ENCODE results near the gene CMC1. TPM values are rescaled to one million over a fixed set of nuclear protein-coding genes. Genes with fewer than 3 reads are reported as not detected.

Gene CMC1
- total and polyA plus RNA-seq, 2 experiments from 2014 or later: 0.97 to 70.2 TPM

DNA sequence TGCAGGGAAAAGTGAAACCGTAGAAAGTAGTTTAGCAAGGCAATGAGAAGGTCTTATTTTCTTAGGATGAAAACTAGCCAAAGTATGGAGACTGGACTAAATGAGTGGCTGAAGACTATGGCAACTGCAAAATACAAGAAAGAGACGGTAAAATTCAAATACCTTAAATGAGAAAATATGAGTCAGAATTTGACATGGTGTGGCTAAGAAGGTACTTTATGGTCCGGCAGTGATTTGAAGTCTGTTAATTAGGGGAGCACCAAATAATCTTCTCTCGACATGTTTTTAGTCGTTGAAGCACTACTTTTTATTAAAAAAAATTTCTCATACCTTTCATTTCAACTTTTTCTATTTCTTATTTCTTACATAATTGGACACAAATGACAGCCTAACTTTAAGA is 12.8 kb upstream of the CMC1 start:
- no peaks in the 10 kb centered on the region for H3K36me3 ChIP-seq (ENCODE audit: low read depth)
- H3K27ac ChIP-seq: no peak overlapping the region
- no peaks in the 10 kb centered on the region for H3K9me3 ChIP-seq (ENCODE audit: low read depth)
- in situ Hi-C loops (cut with MboI): no loop called here
- no peaks in the 10 kb centered on the region for H3F3A ChIP-seq (ENCODE audit: insufficient read depth)
- H4K20me1 ChIP-seq (ENCODE audit: insufficient read depth): no peaks in the 10 kb centered on the region
- H3K9me2 ChIP-seq (ENCODE audit: insufficient read depth): no peaks in the 10 kb centered on the region
- H3K79me2 ChIP-seq (ENCODE audit: insufficient read depth): no peaks in the 10 kb centered on the region
- H3K4me2 ChIP-seq (ENCODE audit: unreplicated experiment): no peak overlapping the region
- no peaks in the 10 kb centered on the region for H3K27me3 ChIP-seq (replicated peaks; ENCODE audit: insufficient read depth)
- H3K4me1 ChIP-seq (ENCODE audit: insufficient read depth): no peaks in the 10 kb centered on the region
- H2AFZ ChIP-seq: no peak overlapping the region
- TF ChIP-seq EZH2 (IDR thresholded peaks at IDR 0.05; ENCODE audit: insufficient read depth, poor library complexity, severe bottlenecking): no peak
- no peak for TF ChIP-seq EZH2phosphoT487 (IDR thresholded peaks at IDR 0.05; ENCODE audit: insufficient read depth, low read depth)
- WGBS, 2 experiments (ENCODE audit: low coverage in 1 of 2, low lambda C conversion rate in 2 of 2, missing lambda C conversion rate in 2 of 2): 74 to 75% methylated on average over 5 of the region's 5 CpGs
- no peak overlapping the region for H3K9ac ChIP-seq
- no peak for DNase-seq
- no peak overlapping the region for H3K4me3 ChIP-seq

DNA sequence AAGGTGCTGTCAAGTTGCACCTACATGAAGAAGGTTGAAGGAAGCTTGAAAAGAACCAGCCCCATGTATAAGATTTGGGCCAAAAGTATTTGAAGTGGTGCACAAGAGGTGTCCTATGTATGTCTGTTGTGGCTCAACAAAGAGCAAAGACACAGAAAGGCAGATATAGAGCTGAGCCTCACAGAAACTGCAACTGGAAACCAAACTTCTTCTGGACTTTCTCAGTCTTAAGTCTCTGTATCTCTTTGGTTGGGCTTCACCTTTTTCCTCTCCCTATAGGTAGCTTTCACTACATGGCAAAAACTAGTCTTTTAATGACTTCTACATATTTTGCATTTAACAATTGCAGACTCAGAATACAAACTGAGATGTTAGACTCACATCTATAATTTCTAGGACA is 8.8 kb upstream of the CMC1 start:
- H3K4me2 ChIP-seq (ENCODE audit: unreplicated experiment): no peak overlapping the region
- H3K9ac ChIP-seq: no peak overlapping the region
- in situ Hi-C loops (cut with MboI): no loop called here
- no peaks in the 10 kb centered on the region for H4K20me1 ChIP-seq (ENCODE audit: insufficient read depth)
- no peaks in the 10 kb centered on the region for H3K36me3 ChIP-seq (ENCODE audit: low read depth)
- no peaks in the 10 kb centered on the region for H3K79me2 ChIP-seq (ENCODE audit: insufficient read depth)
- TF ChIP-seq EZH2 (IDR thresholded peaks at IDR 0.05; ENCODE audit: insufficient read depth, poor library complexity, severe bottlenecking) (no peak), EZH2phosphoT487 (IDR thresholded peaks at IDR 0.05; ENCODE audit: insufficient read depth, low read depth) (no peak)
- DNase-seq: no peak
- no peaks in the 10 kb centered on the region for H3K9me2 ChIP-seq (ENCODE audit: insufficient read depth)
- no peak overlapping the region for H2AFZ ChIP-seq
- no peaks in the 10 kb centered on the region for H3K27me3 ChIP-seq (replicated peaks; ENCODE audit: insufficient read depth)
- H3F3A ChIP-seq (ENCODE audit: insufficient read depth): no peaks in the 10 kb centered on the region
- no peak overlapping the region for H3K4me3 ChIP-seq
- H3K4me1 ChIP-seq (ENCODE audit: insufficient read depth): no peaks in the 10 kb centered on the region
- H3K27ac ChIP-seq: no peak overlapping the region
- H3K9me3 ChIP-seq (ENCODE audit: low read depth): no peaks in the 10 kb centered on the region

DNA sequence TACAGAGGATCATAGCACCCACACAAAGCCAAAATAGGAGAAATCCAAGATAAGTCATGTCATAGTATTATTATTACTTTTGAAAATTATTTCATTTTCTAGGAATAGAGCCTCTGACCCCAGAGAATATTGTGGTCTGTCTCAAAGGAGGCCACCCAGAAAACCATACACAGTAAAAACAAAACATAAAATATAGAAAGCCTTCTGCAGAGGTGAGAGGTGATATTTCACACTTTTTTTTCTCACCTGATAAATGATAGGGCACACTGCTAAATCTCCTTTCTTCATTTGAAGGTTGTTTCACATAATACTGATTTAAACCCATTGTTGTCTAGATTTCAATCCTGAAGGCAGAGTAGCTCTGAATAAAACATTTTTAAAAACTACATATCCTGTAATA is 7.0 kb upstream of the CMC1 start:
- no peaks in the 10 kb centered on the region for H3K4me1 ChIP-seq (ENCODE audit: insufficient read depth)
- TF ChIP-seq EZH2phosphoT487 (IDR thresholded peaks at IDR 0.05; ENCODE audit: insufficient read depth, low read depth) (no peak), EZH2 (IDR thresholded peaks at IDR 0.05; ENCODE audit: insufficient read depth, poor library complexity, severe bottlenecking) (no peak)
- no peak overlapping the region for H2AFZ ChIP-seq
- no peaks in the 10 kb centered on the region for H4K20me1 ChIP-seq (ENCODE audit: insufficient read depth)
- H3K4me2 ChIP-seq (ENCODE audit: unreplicated experiment): no peak overlapping the region
- H3K9ac ChIP-seq: no peak overlapping the region
- H3F3A ChIP-seq (ENCODE audit: insufficient read depth): no peaks in the 10 kb centered on the region
- no peaks in the 10 kb centered on the region for H3K36me3 ChIP-seq (ENCODE audit: low read depth)
- no peak overlapping the region for H3K27ac ChIP-seq
- no peaks in the 10 kb centered on the region for H3K9me3 ChIP-seq (ENCODE audit: low read depth)
- H3K79me2 ChIP-seq (ENCODE audit: insufficient read depth): no peaks in the 10 kb centered on the region
- in situ Hi-C loops (cut with MboI): no loop called here
- no peak for DNase-seq
- H3K9me2 ChIP-seq (ENCODE audit: insufficient read depth): no peaks in the 10 kb centered on the region
- H3K27me3 ChIP-seq (replicated peaks; ENCODE audit: insufficient read depth): no peaks in the 10 kb centered on the region
- H3K4me3 ChIP-seq: no peak overlapping the region

DNA sequence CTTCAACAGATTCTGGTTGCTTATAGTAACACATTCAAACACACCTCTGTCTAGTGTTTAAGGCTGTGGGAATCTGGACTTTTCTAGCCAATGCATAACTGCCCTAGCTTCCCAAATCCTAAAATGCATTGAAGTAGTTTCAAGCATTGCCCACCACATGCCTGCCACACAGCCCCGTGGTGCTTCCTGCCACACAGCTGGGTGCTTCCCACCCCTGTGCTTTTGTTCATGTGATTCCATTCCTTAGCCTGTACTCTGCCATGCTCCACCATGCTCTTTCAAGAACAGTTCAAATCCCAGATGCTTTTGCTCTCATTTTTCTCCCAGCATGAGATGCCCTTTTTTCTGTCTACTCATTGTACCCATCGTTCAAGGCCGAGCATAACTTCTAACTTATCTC is 2.3 kb upstream of the CMC1 start:
- Histone ChIP-seq H3K36me3 (ENCODE audit: low read depth) (no peaks in the 10 kb centered on the region), H3K79me2 (ENCODE audit: insufficient read depth) (peaks cover 27% of the 10 kb centered on the region), H3K4me2 (ENCODE audit: unreplicated experiment) (no peak overlapping the region), H3K9me3 (ENCODE audit: low read depth) (no peaks in the 10 kb centered on the region), H3K4me3 (no peak overlapping the region), H4K20me1 (ENCODE audit: insufficient read depth) (no peaks in the 10 kb centered on the region), H3K9ac (no peak overlapping the region), H3K4me1 (ENCODE audit: insufficient read depth) (peaks cover 5% of the 10 kb centered on the region; the same call in 1 of the 2 replicates), H3K27me3 (replicated peaks; ENCODE audit: insufficient read depth) (no peaks in the 10 kb centered on the region), H3K27ac (no peak overlapping the region), H3K9me2 (ENCODE audit: insufficient read depth) (no peaks in the 10 kb centered on the region), H2AFZ (no peak overlapping the region), H3F3A (ENCODE audit: insufficient read depth) (no peaks in the 10 kb centered on the region)
- in situ Hi-C loops (cut with MboI): no loop called here
- TF ChIP-seq EZH2phosphoT487 (IDR thresholded peaks at IDR 0.05; ENCODE audit: insufficient read depth, low read depth) (no peak), EZH2 (IDR thresholded peaks at IDR 0.05; ENCODE audit: insufficient read depth, poor library complexity, severe bottlenecking) (no peak)
- 49 to 67% methylated on average over 3 of the region's 3 CpGs for WGBS, 2 experiments (ENCODE audit: low coverage in 1 of 2, low lambda C conversion rate in 2 of 2, missing lambda C conversion rate in 2 of 2)
- DNase-seq: no peak

DNA sequence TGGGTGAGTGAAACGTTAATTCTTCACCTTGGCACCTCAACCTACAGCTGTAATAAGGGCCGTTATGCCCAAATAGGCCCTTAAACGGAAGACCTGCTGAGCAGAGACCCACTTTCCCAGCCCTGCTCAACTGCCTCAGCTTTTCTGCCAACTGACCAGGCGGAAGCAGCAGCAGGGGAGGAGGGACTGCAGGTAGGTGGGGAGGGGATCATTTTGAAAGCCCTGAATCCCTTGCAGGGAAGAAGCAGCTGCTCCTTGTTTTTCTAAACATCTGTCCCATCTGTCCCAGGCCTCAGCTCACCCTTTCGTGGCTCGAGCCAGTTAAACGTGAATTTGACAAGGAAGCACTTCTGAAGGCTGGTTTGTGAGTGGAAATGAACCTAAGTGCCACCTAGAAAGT is 978 bp upstream of the CMC1 start:
- Histone ChIP-seq H3K4me1 (ENCODE audit: insufficient read depth) (peaks cover 5% of the 10 kb centered on the region; the same call in 1 of the 2 replicates), H3K36me3 (ENCODE audit: low read depth) (no peaks in the 10 kb centered on the region), H3K9me2 (ENCODE audit: insufficient read depth) (no peaks in the 10 kb centered on the region), H3K4me3 (peak overlapping the region; percentile 92), H3K9me3 (ENCODE audit: low read depth) (no peaks in the 10 kb centered on the region), H3K27me3 (replicated peaks; ENCODE audit: insufficient read depth) (no peaks in the 10 kb centered on the region), H2AFZ (peak overlapping the region; percentile 97), H3F3A (ENCODE audit: insufficient read depth) (no peaks in the 10 kb centered on the region), H3K4me2 (ENCODE audit: unreplicated experiment) (peak overlapping the region; percentile 96), H3K79me2 (ENCODE audit: insufficient read depth) (peaks cover 40% of the 10 kb centered on the region), H3K9ac (0 out of 2 replicates have a peak overlapping the region, but pooled peaks have one; percentile 91), H4K20me1 (ENCODE audit: insufficient read depth) (no peaks in the 10 kb centered on the region), H3K27ac (no peak overlapping the region)
- no peak for DNase-seq
- TF ChIP-seq EZH2phosphoT487 (IDR thresholded peaks at IDR 0.05; ENCODE audit: insufficient read depth, low read depth) (no peak), EZH2 (IDR thresholded peaks at IDR 0.05; ENCODE audit: insufficient read depth, poor library complexity, severe bottlenecking) (no peak)
- WGBS, 2 experiments (ENCODE audit: low coverage in 1 of 2, low lambda C conversion rate in 2 of 2, missing lambda C conversion rate in 2 of 2): 51 to 58% methylated on average over 7 of the region's 7 CpGs
- in situ Hi-C loops (cut with MboI): no loop called here
